HepG2 (cell line): Measurements from ENCODE around the gene ILRUN. TPM values are rescaled to one million over a fixed set of nuclear protein-coding genes. Genes with fewer than 3 reads are reported as not detected.
A peak's percentile ranks its signal among the peaks of the same experiment; 100 is the strongest.

Source experiments
- CREB3 ChIP-seq: sonication (generic); formaldehyde crosslinking; IDR thresholded peaks from 2 replicates; pipeline ENCODE4 v1.5.0; 2020; ENCODE audit warnings: missing genetic modification reagents
- FOXP1 ChIP-seq, 2 experiments: fragments of 450-650 bp in 1 of 2; IDR thresholded peaks; 2 replicates each; pipeline ENCODE4 v1.6.1; 2017 to 2018; ENCODE audit warnings: antibody characterized with exemption in 1 of 2
- HINFP ChIP-seq: sonication (generic); formaldehyde crosslinking; IDR thresholded peaks from 2 replicates; pipeline ENCODE4 v1.4.0; 2020; ENCODE audit warnings: low read depth, mild to moderate bottlenecking, missing genetic modification reagents
- MTF2 ChIP-seq: sonication (generic); formaldehyde crosslinking; IDR thresholded peaks from 2 replicates; pipeline ENCODE4 v1.5.0; 2020; ENCODE audit warnings: missing genetic modification reagents, borderline replicate concordance
- NRL ChIP-seq: sonication (generic); formaldehyde crosslinking; IDR thresholded peaks from 2 replicates; pipeline ENCODE4 v1.5.0; 2020; ENCODE audit warnings: missing genetic modification reagents, mild to moderate bottlenecking, moderate library complexity, borderline replicate concordance
- RXRB ChIP-seq: IDR thresholded peaks from 2 replicates; pipeline ENCODE4 v1.6.1; 2016; ENCODE audit warnings: borderline replicate concordance, missing genetic modification reagents, missing compliant biosample characterization
- SMAD3 ChIP-seq: sonication (generic); formaldehyde crosslinking; IDR thresholded peaks from 2 replicates; pipeline ENCODE4 v1.4.0; 2020; ENCODE audit warnings: missing genetic modification reagents
- SP4 ChIP-seq: sonication (generic); formaldehyde crosslinking; IDR thresholded peaks from 2 replicates; pipeline ENCODE4 v1.8.1; 2023; ENCODE audit warnings: mild to moderate bottlenecking, missing genetic modification reagents
- U2AF2 ChIP-seq: fragments of 200-400 bp; formaldehyde crosslinking; IDR thresholded peaks from 2 replicates; pipeline ENCODE4 v1.6.1; 2017; ENCODE audit warnings: low read depth, mild to moderate bottlenecking, low read length
- ZBTB1 ChIP-seq: sonication (generic); formaldehyde crosslinking; IDR thresholded peaks from 2 replicates; pipeline ENCODE4 v1.4.0; 2020; ENCODE audit warnings: missing genetic modification reagents, borderline replicate concordance
- ZNF121 ChIP-seq: sonication (generic); formaldehyde crosslinking; IDR thresholded peaks from 2 replicates; pipeline ENCODE4 v1.5.0; 2020; ENCODE audit warnings: mild to moderate bottlenecking, missing genetic modification reagents
- ZNF607 ChIP-seq: sonication (generic); formaldehyde crosslinking; IDR thresholded peaks from 2 replicates; pipeline ENCODE4 v1.5.1; 2020; ENCODE audit warnings: missing genetic modification reagents, mild to moderate bottlenecking, borderline replicate concordance
- ZNF850 ChIP-seq: sonication (generic); formaldehyde crosslinking; conservative IDR thresholded peaks from 2 replicates; pipeline ENCODE4 v1.9.0; 2021; ENCODE audit warnings: mild to moderate bottlenecking, missing genetic modification reagents
- polyA plus RNA-seq, 8 experiments: library from polyadenylated mRNA; depleted of rRNA in 3 of 8; stranded (reverse) in 7 of 8; unstranded in 1 of 8; fragments of >200 nt; fragmentation: Illumina TruSeq in 4 of 8; extraction: Trizol in 4 of 8; gene quantifications; 2 replicates each; pipeline versions ENCODE4 v1.2.1 to v1.2.3, GENCODE V29; 2011 to 2016; ENCODE audit warnings: low read depth in 4 of 8, missing spikeins in 1 of 8, mixed read lengths in 1 of 8; ENCODE audit not compliant: insufficient read depth in 1 of 8
- total RNA-seq, 5 experiments: library from RNA; depleted of rRNA; stranded (reverse); fragments of >200 nt; fragmentation: Illumina TruSeq; extraction: Trizol; gene quantifications; 2 replicates each; pipeline ENCODE4 v1.2.3, GENCODE V29; 2016; ENCODE audit warnings: low read depth in 1 of 5
- TF ChIP-seq, protein P1 (sequence below): IDR thresholded peaks from 2 replicates; pipeline ENCODE4 v1.6.1; 2016; ENCODE audit warnings: low read depth, borderline replicate concordance
- TF ChIP-seq, protein P2 (sequence below): sonication (generic); formaldehyde crosslinking; IDR thresholded peaks from 2 replicates; pipeline ENCODE4 v1.4.0; 2020; ENCODE audit warnings: missing genetic modification reagents

The ILRUN gene
- total and polyA plus RNA-seq, 2 of the 13 experiments (the other 11 are each of a cell fraction or from before 2014, with no cell fraction given) = 45.5 to 66.6 TPM

DNA sequence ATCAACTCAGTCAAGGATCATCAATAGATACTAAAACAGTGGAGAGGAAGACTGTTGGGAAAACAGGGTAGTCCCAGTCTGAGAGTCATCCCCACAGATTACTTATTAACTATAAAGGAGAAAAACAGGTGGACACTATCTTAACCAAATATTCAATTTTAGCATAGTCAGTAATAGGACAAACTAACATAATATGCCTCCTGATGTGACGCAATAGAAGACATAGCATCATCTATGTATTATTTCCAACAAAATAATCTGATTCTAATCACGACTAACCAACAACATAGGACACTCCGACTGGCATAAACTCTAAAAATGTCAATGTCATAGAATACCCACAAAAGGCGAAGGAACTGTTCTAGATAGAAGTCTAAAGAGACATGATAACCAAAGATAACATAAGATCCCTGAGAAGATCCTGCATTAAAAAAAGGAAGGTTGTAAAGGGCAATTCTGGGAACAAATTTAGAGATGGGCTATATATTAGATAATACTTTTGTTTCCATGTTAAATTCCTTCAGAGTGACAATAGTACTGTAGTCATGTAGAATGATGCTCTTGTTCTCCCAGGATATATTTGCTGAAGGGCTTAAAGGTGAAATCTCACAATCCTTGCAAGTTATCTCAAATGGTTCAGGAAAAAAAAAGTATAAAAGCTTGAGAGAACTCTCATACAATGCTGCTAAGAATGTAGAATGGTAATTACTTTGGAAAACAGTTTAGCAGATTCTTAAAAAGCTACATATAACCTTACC, 28.9 kb downstream of the ILRUN start (continued):
- TF ChIP-seq RXRB (CRISPR knock-in tag) (0 out of 2 replicates have a peak, but pooled peaks have one; percentile 29), NRL (CRISPR knock-in tag) (no peak), ZBTB1 (CRISPR knock-in tag) (no peak), HINFP (no peak), CREB3 (CRISPR knock-in tag) (no peak), ZNF607 (no peak), MTF2 (CRISPR knock-in tag) (no peak), FOXP1 (IDR thresholded peaks at IDR 0.05) (no peak), FOXP1 (CRISPR knock-in tag; IDR thresholded peaks at IDR 0.05) (no peak), SMAD3 (CRISPR knock-in tag) (no peak), ZNF850 (CRISPR knock-in tag) (no peak), U2AF2 (no peak), ZNF121 (CRISPR knock-in tag) (no peak), SP4 (CRISPR knock-in tag) (no peak)
- TF ChIP-seq, protein P1, sequence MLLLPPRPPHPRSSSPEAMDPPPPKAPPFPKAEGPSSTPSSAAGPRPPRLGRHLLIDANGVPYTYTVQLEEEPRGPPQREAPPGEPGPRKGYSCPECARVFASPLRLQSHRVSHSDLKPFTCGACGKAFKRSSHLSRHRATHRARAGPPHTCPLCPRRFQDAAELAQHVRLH (CRISPR knock-in tag) = no peak
- TF ChIP-seq, protein P2, sequence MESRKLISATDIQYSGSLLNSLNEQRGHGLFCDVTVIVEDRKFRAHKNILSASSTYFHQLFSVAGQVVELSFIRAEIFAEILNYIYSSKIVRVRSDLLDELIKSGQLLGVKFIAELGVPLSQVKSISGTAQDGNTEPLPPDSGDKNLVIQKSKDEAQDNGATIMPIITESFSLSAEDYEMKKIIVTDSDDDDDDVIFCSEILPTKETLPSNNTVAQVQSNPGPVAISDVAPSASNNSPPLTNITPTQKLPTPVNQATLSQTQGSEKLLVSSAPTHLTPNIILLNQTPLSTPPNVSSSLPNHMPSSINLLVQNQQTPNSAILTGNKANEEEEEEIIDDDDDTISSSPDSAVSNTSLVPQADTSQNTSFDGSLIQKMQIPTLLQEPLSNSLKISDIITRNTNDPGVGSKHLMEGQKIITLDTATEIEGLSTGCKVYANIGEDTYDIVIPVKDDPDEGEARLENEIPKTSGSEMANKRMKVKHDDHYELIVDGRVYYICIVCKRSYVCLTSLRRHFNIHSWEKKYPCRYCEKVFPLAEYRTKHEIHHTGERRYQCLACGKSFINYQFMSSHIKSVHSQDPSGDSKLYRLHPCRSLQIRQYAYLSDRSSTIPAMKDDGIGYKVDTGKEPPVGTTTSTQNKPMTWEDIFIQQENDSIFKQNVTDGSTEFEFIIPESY (CRISPR knock-in tag) = no peak
